HepG2 (cell line): ENCODE results near the gene VGF. TPM values are rescaled to one million over a fixed set of nuclear protein-coding genes. Genes with fewer than 3 reads are reported as not detected.

Experiments
- CREB1 ChIP-seq, 2 experiments: fragments of 450-650 bp in 1 of 2; IDR thresholded peaks; 2 replicates each; pipeline ENCODE4 v1.6.1; 2016 to 2017; ENCODE audit warnings: control low read depth in 1 of 2, mild to moderate bottlenecking in 1 of 2, missing compliant biosample characterization in 1 of 2, missing genetic modification characterization in 1 of 2
- EP300 ChIP-seq, 3 experiments: sonication (generic) in 1 of 3; formaldehyde crosslinking in 1 of 3; IDR thresholded peaks; 2 replicates each; pipeline versions ENCODE4 v1.5.1 to v1.6.1; 2011 to 2020; ENCODE audit warnings: low read depth in 2 of 3, low read length in 2 of 3, borderline replicate concordance in 1 of 3, improper control_type of control experiment in 1 of 3, mild to moderate bottlenecking in 1 of 3, missing genetic modification reagents in 1 of 3, moderate library complexity in 1 of 3
- ERF ChIP-seq: IDR thresholded peaks from 2 replicates; pipeline ENCODE4 v1.6.1; 2018; ENCODE audit warnings: missing biosample characterization, missing genetic modification reagents
- HNF1B ChIP-seq: sonication (generic); formaldehyde crosslinking; IDR thresholded peaks from 2 replicates; pipeline ENCODE4 v1.5.1; 2020; ENCODE audit warnings: mild to moderate bottlenecking, moderate library complexity, missing genetic modification reagents
- NFKB2 ChIP-seq: sonication (generic); formaldehyde crosslinking; IDR thresholded peaks from 2 replicates; pipeline ENCODE4 v1.4.0; 2020; ENCODE audit warnings: missing genetic modification reagents, borderline replicate concordance
- RBFOX2 ChIP-seq: fragments of 200-400 bp; formaldehyde crosslinking; IDR thresholded peaks from 2 replicates; pipeline ENCODE4 v1.6.1; 2017; ENCODE audit warnings: low read depth, mild to moderate bottlenecking, low read length
- RFX1 ChIP-seq: fragments of 450-650 bp; IDR thresholded peaks from 2 replicates; pipeline ENCODE4 v1.6.1; 2017
- THYN1 ChIP-seq: sonication (generic); formaldehyde crosslinking; IDR thresholded peaks from 2 replicates; pipeline ENCODE4 v1.8.1; 2023; ENCODE audit warnings: low read depth, mild to moderate bottlenecking, moderate library complexity, missing genetic modification reagents, borderline replicate concordance
- ZNF160 ChIP-seq: sonication (generic); formaldehyde crosslinking; IDR thresholded peaks from 2 replicates; pipeline ENCODE4 v1.8.0; 2022; ENCODE audit warnings: mild to moderate bottlenecking, inconsistent platforms, missing genetic modification reagents
- ZNF224 ChIP-seq: sonication (generic); formaldehyde crosslinking; IDR thresholded peaks from 2 replicates; pipeline ENCODE4 v1.5.0; 2020; ENCODE audit warnings: mild to moderate bottlenecking, missing genetic modification reagents
- ZNF569 ChIP-seq: sonication (generic); formaldehyde crosslinking; IDR thresholded peaks from 2 replicates; pipeline ENCODE4 v1.5.0; 2020; ENCODE audit warnings: mild to moderate bottlenecking, missing genetic modification reagents, moderate library complexity, borderline replicate concordance
- ZNF687 ChIP-seq: sonication (generic); formaldehyde crosslinking; IDR thresholded peaks from 2 replicates; pipeline ENCODE4 v1.5.1; 2020; ENCODE audit warnings: mild to moderate bottlenecking, missing genetic modification reagents, moderate library complexity
- ZNF7 ChIP-seq: IDR thresholded peaks from 2 replicates; pipeline ENCODE4 v1.6.1; 2016; ENCODE audit warnings: missing biosample characterization, missing genetic modification reagents
- polyA plus RNA-seq, 8 experiments: library from polyadenylated mRNA; depleted of rRNA in 3 of 8; stranded (reverse) in 7 of 8; unstranded in 1 of 8; fragments of >200 nt; fragmentation: Illumina TruSeq in 4 of 8; extraction: Trizol in 4 of 8; gene quantifications; 2 replicates each; pipeline versions ENCODE4 v1.2.1 to v1.2.3, GENCODE V29; 2011 to 2016; ENCODE audit warnings: low read depth in 4 of 8, missing spikeins in 1 of 8, mixed read lengths in 1 of 8; ENCODE audit not compliant: insufficient read depth in 1 of 8
- total RNA-seq, 5 experiments: library from RNA; depleted of rRNA; stranded (reverse); fragments of >200 nt; fragmentation: Illumina TruSeq; extraction: Trizol; gene quantifications; 2 replicates each; pipeline ENCODE4 v1.2.3, GENCODE V29; 2016; ENCODE audit warnings: low read depth in 1 of 5
- TF ChIP-seq, protein P1 (sequence below): sonication (generic); formaldehyde crosslinking; IDR thresholded peaks from 2 replicates; pipeline ENCODE4 v1.8.0; 2022; ENCODE audit warnings: missing genetic modification reagents, mild to moderate bottlenecking, borderline replicate concordance
- TF ChIP-seq, protein P2 (sequence below): sonication (generic); formaldehyde crosslinking; IDR thresholded peaks from 2 replicates; pipeline ENCODE4 v1.4.0; 2020; ENCODE audit warnings: mild to moderate bottlenecking, missing genetic modification reagents, borderline replicate concordance

The VGF gene
- total and polyA plus RNA-seq, 2 of the 13 experiments (the other 11 are each of a cell fraction or from before 2014, with no cell fraction given): 0.12 to 0.46 TPM

GRCh38 chr7:101133621-101134398, 31.6 kb downstream of the VGF start (continued):
- TF ChIP-seq CREB1 (IDR thresholded peaks at IDR 0.05) (no peak), CREB1 (CRISPR knock-in tag; IDR thresholded peaks at IDR 0.05) (no peak), THYN1 (CRISPR knock-in tag) (no peak), EP300 (IDR thresholded peaks at IDR 0.05; ENCODE audit: low read depth in 2 of 2, low read length in 2 of 2) (no peak), EP300 (CRISPR knock-in tag; IDR thresholded peaks at IDR 0.05; ENCODE audit: borderline replicate concordance) (no peak), ZNF224 (CRISPR knock-in tag) (no peak), RBFOX2 (peak; percentile 75), NFKB2 (CRISPR knock-in tag) (peak; percentile 42; the same call in 1 of the 2 replicates), ZNF569 (CRISPR knock-in tag) (no peak), RFX1 (no peak), ZNF160 (CRISPR knock-in tag) (peak; percentile 19; the same call in 1 of the 2 replicates), ERF (CRISPR knock-in tag) (0 out of 2 replicates have a peak, but pooled peaks have one; percentile 18), ZNF687 (CRISPR knock-in tag) (peak; percentile 31; the same call in 1 of the 2 replicates), ZNF7 (no peak), HNF1B (CRISPR knock-in tag) (peak; percentile 21; the same call in 1 of the 2 replicates)
- TF ChIP-seq, protein P1, sequence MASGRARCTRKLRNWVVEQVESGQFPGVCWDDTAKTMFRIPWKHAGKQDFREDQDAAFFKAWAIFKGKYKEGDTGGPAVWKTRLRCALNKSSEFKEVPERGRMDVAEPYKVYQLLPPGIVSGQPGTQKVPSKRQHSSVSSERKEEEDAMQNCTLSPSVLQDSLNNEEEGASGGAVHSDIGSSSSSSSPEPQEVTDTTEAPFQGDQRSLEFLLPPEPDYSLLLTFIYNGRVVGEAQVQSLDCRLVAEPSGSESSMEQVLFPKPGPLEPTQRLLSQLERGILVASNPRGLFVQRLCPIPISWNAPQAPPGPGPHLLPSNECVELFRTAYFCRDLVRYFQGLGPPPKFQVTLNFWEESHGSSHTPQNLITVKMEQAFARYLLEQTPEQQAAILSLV (CRISPR knock-in tag): no peak
- TF ChIP-seq, protein P2, sequence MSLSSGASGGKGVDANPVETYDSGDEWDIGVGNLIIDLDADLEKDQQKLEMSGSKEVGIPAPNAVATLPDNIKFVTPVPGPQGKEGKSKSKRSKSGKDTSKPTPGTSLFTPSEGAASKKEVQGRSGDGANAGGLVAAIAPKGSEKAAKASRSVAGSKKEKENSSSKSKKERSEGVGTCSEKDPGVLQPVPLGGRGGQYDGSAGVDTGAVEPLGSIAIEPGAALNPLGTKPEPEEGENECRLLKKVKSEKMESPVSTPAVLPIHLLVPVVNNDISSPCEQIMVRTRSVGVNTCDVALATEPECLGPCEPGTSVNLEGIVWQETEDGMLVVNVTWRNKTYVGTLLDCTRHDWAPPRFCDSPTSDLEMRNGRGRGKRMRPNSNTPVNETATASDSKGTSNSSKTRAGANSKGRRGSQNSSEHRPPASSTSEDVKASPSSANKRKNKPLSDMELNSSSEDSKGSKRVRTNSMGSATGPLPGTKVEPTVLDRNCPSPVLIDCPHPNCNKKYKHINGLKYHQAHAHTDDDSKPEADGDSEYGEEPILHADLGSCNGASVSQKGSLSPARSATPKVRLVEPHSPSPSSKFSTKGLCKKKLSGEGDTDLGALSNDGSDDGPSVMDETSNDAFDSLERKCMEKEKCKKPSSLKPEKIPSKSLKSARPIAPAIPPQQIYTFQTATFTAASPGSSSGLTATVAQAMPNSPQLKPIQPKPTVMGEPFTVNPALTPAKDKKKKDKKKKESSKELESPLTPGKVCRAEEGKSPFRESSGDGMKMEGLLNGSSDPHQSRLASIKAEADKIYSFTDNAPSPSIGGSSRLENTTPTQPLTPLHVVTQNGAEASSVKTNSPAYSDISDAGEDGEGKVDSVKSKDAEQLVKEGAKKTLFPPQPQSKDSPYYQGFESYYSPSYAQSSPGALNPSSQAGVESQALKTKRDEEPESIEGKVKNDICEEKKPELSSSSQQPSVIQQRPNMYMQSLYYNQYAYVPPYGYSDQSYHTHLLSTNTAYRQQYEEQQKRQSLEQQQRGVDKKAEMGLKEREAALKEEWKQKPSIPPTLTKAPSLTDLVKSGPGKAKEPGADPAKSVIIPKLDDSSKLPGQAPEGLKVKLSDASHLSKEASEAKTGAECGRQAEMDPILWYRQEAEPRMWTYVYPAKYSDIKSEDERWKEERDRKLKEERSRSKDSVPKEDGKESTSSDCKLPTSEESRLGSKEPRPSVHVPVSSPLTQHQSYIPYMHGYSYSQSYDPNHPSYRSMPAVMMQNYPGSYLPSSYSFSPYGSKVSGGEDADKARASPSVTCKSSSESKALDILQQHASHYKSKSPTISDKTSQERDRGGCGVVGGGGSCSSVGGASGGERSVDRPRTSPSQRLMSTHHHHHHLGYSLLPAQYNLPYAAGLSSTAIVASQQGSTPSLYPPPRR (CRISPR knock-in tag): no peak
